Astrocyte (in vitro differentiated cells and primary cell): ENCODE results near the gene SREBF2. TPM values are rescaled to one million over a fixed set of nuclear protein-coding genes. Genes with fewer than 3 reads are reported as not detected.

Source experiments
- DNase-seq: peaks from one replicate; pipeline ENCODE4 v3.0.0-alpha.2; 2010; ENCODE audit warnings: low read depth
- FAIRE-seq: peaks from 2 replicates; lab custom pipeline; 2011; peaks lifted over from hg19 to GRCh38; lab: Jason Lieb, UNC
- H2AFZ ChIP-seq: 2 replicates; pipeline ENCODE4 v1.6.0; 2012; ENCODE audit warnings: low read depth, low read length, inconsistent platforms
- H3K27ac ChIP-seq: 2 replicates; pipeline ENCODE4 v1.5.1; 2011; ENCODE audit warnings: low read depth, low read length, inconsistent platforms
- H3K27me3 ChIP-seq: 2 replicates; pipeline ENCODE4 v1.6.0; 2011; ENCODE audit warnings: low read length, inconsistent platforms; ENCODE audit not compliant: insufficient read depth
- H3K36me3 ChIP-seq: 2 replicates; pipeline ENCODE4 v1.5.1; 2011; ENCODE audit warnings: low read length, inconsistent platforms; ENCODE audit not compliant: insufficient read depth
- H3K4me1 ChIP-seq: 2 replicates; pipeline ENCODE4 v1.5.1; 2011; ENCODE audit warnings: low read length, inconsistent platforms; ENCODE audit not compliant: insufficient read depth
- H3K4me2 ChIP-seq: 2 replicates; pipeline ENCODE4 v1.6.0; 2012; ENCODE audit warnings: low read length, inconsistent platforms
- H3K4me3 ChIP-seq: 2 replicates; pipeline ENCODE4 v1.5.1; 2011; ENCODE audit warnings: low read depth, mild to moderate bottlenecking, low read length, inconsistent platforms; ENCODE audit not compliant: insufficient read depth
- H3K79me2 ChIP-seq: 2 replicates; pipeline ENCODE4 v1.6.0; 2012; ENCODE audit warnings: mild to moderate bottlenecking, low read length, inconsistent platforms; ENCODE audit not compliant: insufficient read depth
- H3K9ac ChIP-seq: 2 replicates; pipeline ENCODE4 v1.6.0; 2012; ENCODE audit warnings: mild to moderate bottlenecking, low read length, inconsistent platforms
- H3K9me3 ChIP-seq: 2 replicates; pipeline ENCODE4 v1.5.1; 2012; ENCODE audit warnings: low read depth, mild to moderate bottlenecking, low read length, inconsistent platforms; ENCODE audit not compliant: insufficient read depth
- H4K20me1 ChIP-seq: 2 replicates; pipeline ENCODE4 v1.6.0; 2012; ENCODE audit warnings: low read length, inconsistent platforms; ENCODE audit not compliant: insufficient read depth
- H3K27ac Mint-ChIP-seq: one replicate; pipeline ENCODE4 v1.8.0; 2021; ENCODE audit warnings: mild to moderate bottlenecking, mixed read lengths; ENCODE audit not compliant: unreplicated experiment
- H3K27me3 Mint-ChIP-seq: one replicate; pipeline ENCODE4 v1.8.0; 2021; ENCODE audit warnings: low read depth, mixed read lengths; ENCODE audit not compliant: unreplicated experiment
- H3K36me3 Mint-ChIP-seq: one replicate; pipeline ENCODE4 v1.8.0; 2021; ENCODE audit warnings: low read depth, mixed read lengths; ENCODE audit not compliant: unreplicated experiment
- H3K4me1 Mint-ChIP-seq: one replicate; pipeline ENCODE4 v1.8.0; 2021; ENCODE audit warnings: low read depth, mixed read lengths; ENCODE audit not compliant: unreplicated experiment
- H3K4me3 Mint-ChIP-seq: one replicate; pipeline ENCODE4 v1.8.0; 2021; ENCODE audit warnings: mild to moderate bottlenecking, moderate library complexity, mixed read lengths; ENCODE audit not compliant: unreplicated experiment
- H3K9me3 Mint-ChIP-seq: one replicate; pipeline ENCODE4 v1.8.0; 2021; ENCODE audit warnings: mild to moderate bottlenecking, mixed read lengths; ENCODE audit not compliant: unreplicated experiment
- EZH2 ChIP-seq: IDR thresholded peaks from 2 replicates; pipeline ENCODE4 v1.6.1; 2012; ENCODE audit warnings: mild to moderate bottlenecking, low read length, inconsistent platforms; ENCODE audit not compliant: insufficient read depth
- total RNA-seq: library from RNA; stranded (reverse); gene quantifications from 2 replicates; pipeline ENCODE4 v1.2.1, GENCODE V29; 2021
- TF ChIP-seq, protein P1 (sequence below): IDR thresholded peaks from 2 replicates; pipeline ENCODE4 v1.5.1; 2011; ENCODE audit warnings: low read depth, mild to moderate bottlenecking, inconsistent platforms, low read length, moderate library complexity; ENCODE audit not compliant: insufficient read depth

Gene SREBF2
- total RNA-seq, 1 donor from 2014 or later, result 83.9 TPM

DNA sequence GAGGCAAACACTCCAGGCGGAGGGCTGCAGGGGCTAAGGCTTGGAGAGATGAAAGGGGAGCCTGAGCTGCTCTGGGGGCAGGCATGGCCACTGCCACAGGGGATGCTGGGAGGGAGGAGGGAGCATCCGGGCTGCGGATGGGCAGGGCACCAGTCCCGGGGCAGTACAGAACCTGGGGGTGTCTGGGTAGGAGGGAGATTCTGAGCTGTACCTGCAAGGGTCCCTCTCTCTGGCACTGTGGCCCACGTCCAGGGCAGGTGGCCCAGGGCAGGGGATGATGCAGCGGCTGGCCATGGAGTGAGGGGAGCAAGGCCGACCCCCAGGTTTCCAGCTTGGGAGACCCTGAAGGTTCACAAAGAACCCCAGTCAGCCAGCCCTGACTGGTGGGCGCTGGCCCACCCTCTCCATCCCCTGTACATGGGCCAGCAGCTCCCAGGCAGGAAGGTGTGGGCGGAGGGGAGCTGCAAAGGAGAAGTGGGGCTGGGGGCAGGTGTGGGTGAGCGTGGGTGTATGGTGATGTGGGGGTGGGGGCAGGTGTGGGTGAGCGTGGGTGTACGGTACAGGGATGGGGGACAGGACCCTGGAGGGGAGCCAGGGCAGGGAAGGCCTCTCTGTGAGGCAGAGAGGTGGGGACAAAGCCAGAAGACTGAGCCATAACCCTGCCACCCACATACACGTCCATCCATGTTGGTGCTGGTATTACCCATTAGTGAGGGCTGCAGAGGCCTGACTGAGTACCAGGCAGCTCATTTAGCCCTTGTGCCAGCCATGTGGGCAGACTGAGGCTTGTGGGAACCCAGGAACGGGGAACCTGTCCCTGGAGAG, 95.9 kb downstream of the SREBF2 start:
- Histone ChIP-seq H2AFZ (no peak overlapping the region), H3K27ac (no peak overlapping the region), H3K79me2 (no peaks in the 10 kb centered on the region), H3K4me1 (no peaks in the 10 kb centered on the region), H4K20me1 (no peaks in the 10 kb centered on the region), H3K36me3 (no peaks in the 10 kb centered on the region), H3K4me2 (no peak overlapping the region), H3K27me3 (peaks cover 10% of the 10 kb centered on the region), H3K9me3 (no peaks in the 10 kb centered on the region), H3K9ac (no peak overlapping the region), H3K4me3 (no peak overlapping the region)
- no peaks in the 10 kb centered on the region for H3K36me3 Mint-ChIP-seq
- no peak for DNase-seq
- TF ChIP-seq, protein P1, sequence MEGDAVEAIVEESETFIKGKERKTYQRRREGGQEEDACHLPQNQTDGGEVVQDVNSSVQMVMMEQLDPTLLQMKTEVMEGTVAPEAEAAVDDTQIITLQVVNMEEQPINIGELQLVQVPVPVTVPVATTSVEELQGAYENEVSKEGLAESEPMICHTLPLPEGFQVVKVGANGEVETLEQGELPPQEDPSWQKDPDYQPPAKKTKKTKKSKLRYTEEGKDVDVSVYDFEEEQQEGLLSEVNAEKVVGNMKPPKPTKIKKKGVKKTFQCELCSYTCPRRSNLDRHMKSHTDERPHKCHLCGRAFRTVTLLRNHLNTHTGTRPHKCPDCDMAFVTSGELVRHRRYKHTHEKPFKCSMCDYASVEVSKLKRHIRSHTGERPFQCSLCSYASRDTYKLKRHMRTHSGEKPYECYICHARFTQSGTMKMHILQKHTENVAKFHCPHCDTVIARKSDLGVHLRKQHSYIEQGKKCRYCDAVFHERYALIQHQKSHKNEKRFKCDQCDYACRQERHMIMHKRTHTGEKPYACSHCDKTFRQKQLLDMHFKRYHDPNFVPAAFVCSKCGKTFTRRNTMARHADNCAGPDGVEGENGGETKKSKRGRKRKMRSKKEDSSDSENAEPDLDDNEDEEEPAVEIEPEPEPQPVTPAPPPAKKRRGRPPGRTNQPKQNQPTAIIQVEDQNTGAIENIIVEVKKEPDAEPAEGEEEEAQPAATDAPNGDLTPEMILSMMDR, result no peak
- no peak overlapping the region for H3K4me3 Mint-ChIP-seq
- peaks cover 29% of the 10 kb centered on the region for H3K27me3 Mint-ChIP-seq
- no peak overlapping the region for H3K27ac Mint-ChIP-seq
- FAIRE-seq, result no peak
- no peaks in the 10 kb centered on the region for H3K9me3 Mint-ChIP-seq
- peaks cover 3% of the 10 kb centered on the region for H3K4me1 Mint-ChIP-seq

DNA sequence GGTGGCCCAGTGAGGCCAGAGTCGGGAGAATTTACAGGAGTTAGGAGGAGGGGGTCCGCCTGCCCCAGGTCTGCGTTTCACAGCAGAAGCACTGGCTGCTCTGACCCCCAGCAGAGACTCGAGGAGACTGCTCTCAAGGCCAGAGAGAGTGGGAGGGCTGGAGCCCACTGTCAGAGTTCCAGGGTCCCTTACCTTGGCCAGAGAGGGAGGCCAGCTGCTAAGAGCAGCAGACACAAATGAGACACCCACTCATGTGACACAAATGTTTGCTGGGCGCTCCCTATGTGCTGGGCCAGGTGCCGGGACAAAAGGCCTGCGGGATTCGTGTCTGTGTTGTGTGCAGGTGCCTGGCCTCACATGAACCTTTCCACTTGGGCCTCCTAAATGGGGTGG, 96.5 kb downstream of the SREBF2 start:
- H3K4me1 Mint-ChIP-seq, result peaks cover 3% of the 10 kb centered on the region
- Histone ChIP-seq H3K36me3 (no peaks in the 10 kb centered on the region), H3K4me3 (no peak overlapping the region), H3K4me1 (no peaks in the 10 kb centered on the region), H3K27ac (no peak overlapping the region), H4K20me1 (no peaks in the 10 kb centered on the region), H3K9ac (no peak overlapping the region), H3K4me2 (no peak overlapping the region), H3K9me3 (no peaks in the 10 kb centered on the region), H3K79me2 (no peaks in the 10 kb centered on the region), H2AFZ (no peak overlapping the region), H3K27me3 (peaks cover 10% of the 10 kb centered on the region)
- DNase-seq, result no peak
- FAIRE-seq, result no peak
- no peak overlapping the region for H3K4me3 Mint-ChIP-seq
- H3K9me3 Mint-ChIP-seq, result no peaks in the 10 kb centered on the region
- peaks cover 29% of the 10 kb centered on the region for H3K27me3 Mint-ChIP-seq
- H3K27ac Mint-ChIP-seq, result no peak overlapping the region
- TF ChIP-seq, protein P1, result no peak
- TF ChIP-seq EZH2, result no peak
- H3K36me3 Mint-ChIP-seq, result no peaks in the 10 kb centered on the region

DNA sequence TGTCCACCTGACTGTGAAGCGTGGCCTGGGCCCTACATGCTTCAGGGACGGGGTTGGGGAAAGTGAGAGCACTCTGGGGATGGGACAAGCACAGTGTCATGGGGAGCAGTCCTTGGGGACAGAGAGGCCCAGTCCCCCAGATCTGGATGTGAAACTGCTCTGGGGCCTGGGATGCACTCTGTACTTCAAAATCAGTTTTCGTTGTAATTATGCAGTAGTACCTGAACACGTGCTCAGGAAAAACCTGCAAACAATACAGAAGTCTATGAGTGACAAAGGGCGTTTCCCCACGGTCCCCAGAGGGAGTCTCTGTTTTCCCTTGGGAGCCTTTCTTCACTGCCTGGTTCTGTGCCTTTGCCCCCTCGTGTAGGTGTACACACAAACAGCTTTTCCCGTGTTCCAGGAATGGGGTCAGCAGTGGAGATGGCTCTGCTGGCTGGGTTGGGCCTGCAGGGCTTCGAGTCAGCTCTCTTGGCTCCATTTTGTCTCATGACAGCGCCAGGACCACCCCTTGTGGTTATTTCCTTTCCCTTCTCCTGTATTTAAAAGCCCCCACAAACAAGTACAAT, 98.9 kb downstream of the SREBF2 start:
- no peak overlapping the region for H3K4me3 Mint-ChIP-seq
- Histone ChIP-seq H3K4me1 (no peaks in the 10 kb centered on the region), H3K27me3 (no peaks in the 10 kb centered on the region), H3K79me2 (no peaks in the 10 kb centered on the region), H4K20me1 (no peaks in the 10 kb centered on the region), H3K27ac (no peak overlapping the region), H3K4me3 (no peak overlapping the region), H3K36me3 (no peaks in the 10 kb centered on the region), H2AFZ (no peak overlapping the region), H3K9me3 (no peaks in the 10 kb centered on the region), H3K4me2 (no peak overlapping the region), H3K9ac (no peak overlapping the region)
- H3K27ac Mint-ChIP-seq, result no peak overlapping the region
- FAIRE-seq (no peak), DNase-seq (no peak)
- TF ChIP-seq, protein P1, result no peak
- TF ChIP-seq EZH2, result no peak
- H3K27me3 Mint-ChIP-seq, result peaks cover 19% of the 10 kb centered on the region
- no peaks in the 10 kb centered on the region for H3K9me3 Mint-ChIP-seq
- no peaks in the 10 kb centered on the region for H3K36me3 Mint-ChIP-seq
- H3K4me1 Mint-ChIP-seq, result peaks cover 3% of the 10 kb centered on the region
